ENCODE results near the gene IGBP1.
A peak's percentile ranks its signal among the peaks of the same experiment; 100 is the strongest.
"Not testable (repeated sequence)": the region's sequence is repeated elsewhere in the genome, so short reads cannot be mapped to it uniquely, and the experiment has no call there.

Gene IGBP1

GRCh38 chrX:70133303-70134115, at the start of gene IGBP1:
TSS of gene IGBP1 (plus strand) at chrX:70133447. CDS start at chrX:70133948, 501 bp downstream.
- DNase-seq: peak; percentile 89

- no peak for DNase-seq
These were observed 48.5 kb upstream of the IGBP1 start for GRCh38 chrX:70084592-70085240.

GRCh38 chrX:70087857-70088630, 45.2 kb upstream of the IGBP1 start:
- peak; percentile 5 for DNase-seq

GRCh38 chrX:70088751-70089150, 44.5 kb upstream of the IGBP1 start:
- DNase-seq: no peak

- no peak for DNase-seq
These were observed 43.5 kb upstream of the IGBP1 start for GRCh38 chrX:70089604-70090297.

- DNase-seq: no peak
These were observed 41.0 kb upstream of the IGBP1 start for GRCh38 chrX:70092247-70092646.

- peak; percentile 20 for DNase-seq
These were observed 37.2 kb upstream of the IGBP1 start for GRCh38 chrX:70096052-70096451.

GRCh38 chrX:70105229-70105628, 28.0 kb upstream of the IGBP1 start:
- no peak for DNase-seq

- DNase-seq: not testable (repeated sequence)
These were observed 21.7 kb upstream of the IGBP1 start for GRCh38 chrX:70111436-70112026.

GRCh38 chrX:70117738-70118137, 15.5 kb upstream of the IGBP1 start:
- DNase-seq: no peak

- not testable (repeated sequence) for DNase-seq
These were observed 10.2 kb upstream of the IGBP1 start for GRCh38 chrX:70123014-70123413.

GRCh38 chrX:70124678-70125077, 8.6 kb upstream of the IGBP1 start:
- DNase-seq: no peak

- DNase-seq: no peak
These were observed 5.2 kb upstream of the IGBP1 start for GRCh38 chrX:70128071-70128470.

GRCh38 chrX:70129816-70130215, 3.4 kb upstream of the IGBP1 start:
- no peak for DNase-seq

- DNase-seq: no peak
These were observed 1.0 kb upstream of the IGBP1 start for GRCh38 chrX:70132224-70132623.

- no peak for DNase-seq
These were observed 357 bp upstream of the IGBP1 start for GRCh38 chrX:70132877-70133302.

- DNase-seq: no peak
These were observed 850 bp downstream of the IGBP1 start for GRCh38 chrX:70134116-70134477.

GRCh38 chrX:70138622-70139021, 5.4 kb downstream of the IGBP1 start:
- no peak for DNase-seq

GRCh38 chrX:70139736-70140135, 6.5 kb downstream of the IGBP1 start:
- no peak for DNase-seq

GRCh38 chrX:70141373-70141772, 8.1 kb downstream of the IGBP1 start:
- no peak for DNase-seq

- DNase-seq: peak; percentile 7
These were observed 33.6 kb downstream of the IGBP1 start for GRCh38 chrX:70166601-70167590.

Measured in DMS153 (cell line).